ENCODE data around the gene COG2. TPM values are rescaled to one million over a fixed set of nuclear protein-coding genes. Genes with fewer than 3 reads are reported as not detected.

The COG2 gene
- total RNA-seq, 1 donor from 2014 or later, result 34.0 TPM

DNA sequence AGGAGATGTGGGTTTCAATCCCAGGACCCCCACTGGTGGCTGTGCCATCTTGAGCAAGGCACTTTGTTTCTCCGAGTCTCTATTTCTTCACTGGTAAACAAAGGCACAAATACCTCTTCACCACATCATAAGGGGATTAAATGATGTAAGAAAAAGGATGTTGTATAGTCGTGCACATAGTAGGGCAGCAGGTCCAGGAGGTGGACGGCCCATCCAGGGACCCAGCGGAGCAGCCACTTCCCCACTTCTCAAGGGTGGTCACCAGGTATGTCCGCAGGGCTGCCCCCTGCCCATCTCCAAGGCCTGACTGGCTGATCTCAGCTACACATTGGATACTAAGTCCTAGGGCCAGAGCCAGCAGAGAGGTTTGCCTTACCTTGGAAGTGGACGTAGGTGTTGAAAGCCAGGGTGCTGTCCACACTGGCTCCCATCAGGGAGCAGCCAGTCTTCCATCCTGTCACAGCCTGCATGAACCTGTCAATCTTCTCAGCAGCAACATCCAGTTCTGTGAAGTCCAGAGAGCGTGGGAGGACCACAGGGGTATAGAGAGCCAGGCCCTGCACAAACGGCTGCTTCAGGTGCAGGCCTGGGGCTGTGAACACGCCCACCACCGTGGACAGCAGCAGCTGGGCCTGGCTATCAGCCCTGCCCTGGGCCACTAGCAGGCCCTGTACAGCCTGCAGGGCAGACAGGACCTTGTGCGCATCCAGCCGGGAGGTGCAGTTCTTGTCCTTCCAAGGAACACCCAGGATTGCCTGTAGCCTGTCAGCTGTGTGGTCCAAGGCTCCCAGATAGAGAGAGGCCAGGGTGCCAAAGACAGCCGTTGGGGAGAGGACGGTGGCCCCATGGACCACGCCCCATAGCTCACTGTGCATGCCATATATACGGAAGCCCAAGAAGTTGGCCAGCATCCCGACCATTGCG is 67.6 kb downstream of the COG2 start:
- Mint-ChIP-seq H3K27me3 (peaks cover 3% of the 10 kb centered on the region), H3K4me3 (no peak overlapping the region), H3K9me3 (no peaks in the 10 kb centered on the region), H3K36me3 (no peaks in the 10 kb centered on the region), H3K27ac (no peak overlapping the region), H3K4me1 (ENCODE audit: unreplicated experiment) (peaks cover 32% of the 10 kb centered on the region)
- DNase-seq (ENCODE audit: extremely low spot score, unreplicated experiment), result no peak
- TF ChIP-seq, protein P1, sequence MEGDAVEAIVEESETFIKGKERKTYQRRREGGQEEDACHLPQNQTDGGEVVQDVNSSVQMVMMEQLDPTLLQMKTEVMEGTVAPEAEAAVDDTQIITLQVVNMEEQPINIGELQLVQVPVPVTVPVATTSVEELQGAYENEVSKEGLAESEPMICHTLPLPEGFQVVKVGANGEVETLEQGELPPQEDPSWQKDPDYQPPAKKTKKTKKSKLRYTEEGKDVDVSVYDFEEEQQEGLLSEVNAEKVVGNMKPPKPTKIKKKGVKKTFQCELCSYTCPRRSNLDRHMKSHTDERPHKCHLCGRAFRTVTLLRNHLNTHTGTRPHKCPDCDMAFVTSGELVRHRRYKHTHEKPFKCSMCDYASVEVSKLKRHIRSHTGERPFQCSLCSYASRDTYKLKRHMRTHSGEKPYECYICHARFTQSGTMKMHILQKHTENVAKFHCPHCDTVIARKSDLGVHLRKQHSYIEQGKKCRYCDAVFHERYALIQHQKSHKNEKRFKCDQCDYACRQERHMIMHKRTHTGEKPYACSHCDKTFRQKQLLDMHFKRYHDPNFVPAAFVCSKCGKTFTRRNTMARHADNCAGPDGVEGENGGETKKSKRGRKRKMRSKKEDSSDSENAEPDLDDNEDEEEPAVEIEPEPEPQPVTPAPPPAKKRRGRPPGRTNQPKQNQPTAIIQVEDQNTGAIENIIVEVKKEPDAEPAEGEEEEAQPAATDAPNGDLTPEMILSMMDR (conservative IDR thresholded peaks at IDR 0.05), result no peak

DNA sequence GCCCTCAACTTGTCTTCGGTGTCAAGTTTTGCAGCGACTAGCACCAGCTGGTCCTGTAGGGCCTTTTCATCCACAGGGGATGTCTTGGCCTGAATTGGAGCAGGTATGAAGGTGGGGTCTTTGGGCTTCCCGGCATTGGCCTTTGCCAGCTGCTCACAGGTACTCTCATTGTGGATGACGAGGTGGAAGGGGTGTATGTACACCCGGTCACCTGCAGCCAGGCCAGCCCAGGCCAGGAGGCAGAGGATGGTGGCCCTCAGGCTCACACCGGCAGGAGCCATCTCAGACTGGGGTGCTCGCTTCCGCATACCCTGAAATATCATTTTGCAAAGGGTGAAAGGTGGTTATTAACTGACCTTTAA is 68.2 kb downstream of the COG2 start:
- H3K4me1 Mint-ChIP-seq (ENCODE audit: unreplicated experiment), result peaks cover 32% of the 10 kb centered on the region
- peaks cover 3% of the 10 kb centered on the region for H3K27me3 Mint-ChIP-seq
- TF ChIP-seq, protein P1 (conservative IDR thresholded peaks at IDR 0.05), result no peak
- DNase-seq (ENCODE audit: extremely low spot score, unreplicated experiment), result no peak
- no peak overlapping the region for H3K4me3 Mint-ChIP-seq
- no peak overlapping the region for H3K27ac Mint-ChIP-seq
- H3K9me3 Mint-ChIP-seq, result no peaks in the 10 kb centered on the region
- no peaks in the 10 kb centered on the region for H3K36me3 Mint-ChIP-seq

DNA sequence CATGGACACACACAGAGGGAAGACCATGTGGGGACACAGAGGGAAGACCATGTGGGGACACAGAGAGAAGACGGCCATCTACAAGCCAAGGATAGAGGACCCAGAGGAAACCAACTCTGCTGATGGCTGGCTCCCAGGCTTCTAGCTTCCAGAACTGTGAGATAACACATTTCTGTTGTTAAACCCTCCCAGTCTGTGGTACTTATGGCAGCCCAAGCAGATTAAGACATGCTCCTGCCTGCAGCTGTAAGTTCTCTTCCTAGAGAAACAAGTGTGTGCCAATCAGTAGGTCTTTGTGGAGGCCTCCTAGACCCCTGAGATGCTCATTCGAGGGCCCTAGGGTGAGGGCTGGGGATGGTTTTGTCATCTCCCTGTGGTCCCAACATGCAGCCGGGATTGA is 69.0 kb downstream of the COG2 start:
- Mint-ChIP-seq H3K27ac (no peak overlapping the region), H3K27me3 (peaks cover 3% of the 10 kb centered on the region), H3K36me3 (no peaks in the 10 kb centered on the region), H3K4me1 (ENCODE audit: unreplicated experiment) (peaks cover 32% of the 10 kb centered on the region), H3K9me3 (no peaks in the 10 kb centered on the region), H3K4me3 (no peak overlapping the region)
- TF ChIP-seq, protein P1 (conservative IDR thresholded peaks at IDR 0.05), result no peak
- no peak for DNase-seq (ENCODE audit: extremely low spot score, unreplicated experiment)

DNA sequence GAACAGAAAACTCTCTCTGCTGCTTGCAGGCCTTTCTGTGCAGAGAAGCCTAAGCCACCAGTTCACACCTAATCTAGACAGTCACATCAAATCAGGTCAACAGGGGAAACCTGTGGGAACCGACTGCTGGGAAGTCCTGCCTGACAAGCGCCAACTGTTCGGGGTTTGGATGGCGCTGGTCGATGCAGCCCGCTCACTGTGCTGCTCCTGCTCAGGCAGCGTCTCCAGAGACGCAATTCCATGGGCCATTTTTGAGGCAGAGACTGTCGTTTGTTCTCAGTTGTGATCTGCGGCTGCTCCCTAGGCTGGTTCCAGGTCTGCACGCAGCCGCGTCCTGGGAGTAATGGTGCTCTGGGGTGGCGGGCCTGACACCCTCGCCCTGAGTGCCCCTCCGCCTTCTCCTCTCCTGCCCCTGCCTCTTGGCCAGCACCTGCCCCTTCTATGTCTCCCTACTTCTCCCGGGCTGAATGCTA is 70.2 kb downstream of the COG2 start:
- Mint-ChIP-seq H3K27me3 (peaks cover 3% of the 10 kb centered on the region), H3K27ac (no peak overlapping the region), H3K4me3 (no peak overlapping the region), H3K9me3 (no peaks in the 10 kb centered on the region), H3K4me1 (ENCODE audit: unreplicated experiment) (peaks cover 32% of the 10 kb centered on the region), H3K36me3 (no peaks in the 10 kb centered on the region)
- no peak for DNase-seq (ENCODE audit: extremely low spot score, unreplicated experiment)
- TF ChIP-seq, protein P1 (conservative IDR thresholded peaks at IDR 0.05), result no peak

DNA sequence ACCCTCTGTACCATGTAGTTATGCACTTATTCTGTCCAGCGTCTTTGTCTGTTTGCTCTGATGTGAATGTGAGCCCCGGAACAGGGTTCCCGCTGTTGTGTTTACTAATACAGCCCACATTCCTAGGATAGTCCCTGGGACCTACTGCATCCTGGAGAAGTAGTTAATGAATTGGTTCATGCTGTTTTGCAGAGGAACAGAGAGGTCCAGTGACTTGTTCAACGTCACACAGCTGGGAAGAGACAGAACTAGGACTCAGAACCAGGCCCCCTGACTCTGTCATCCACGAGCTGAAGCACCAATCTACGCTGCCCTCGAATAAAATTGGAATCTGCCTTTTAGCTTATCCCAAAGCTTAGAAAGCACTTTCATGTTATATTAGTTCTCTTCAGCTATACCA is 70.9 kb downstream of the COG2 start:
- peak overlapping the region; percentile 13 for H3K4me3 Mint-ChIP-seq
- peaks cover 3% of the 10 kb centered on the region for H3K27me3 Mint-ChIP-seq
- H3K4me1 Mint-ChIP-seq (ENCODE audit: unreplicated experiment), result peaks cover 29% of the 10 kb centered on the region
- TF ChIP-seq, protein P1 (conservative IDR thresholded peaks at IDR 0.05), result no peak
- H3K27ac Mint-ChIP-seq, result no peak overlapping the region
- DNase-seq (ENCODE audit: extremely low spot score, unreplicated experiment), result no peak
- no peaks in the 10 kb centered on the region for H3K36me3 Mint-ChIP-seq
- no peaks in the 10 kb centered on the region for H3K9me3 Mint-ChIP-seq

All from type B pancreatic cell (in vitro differentiated cells).